Measurements from ENCODE around the gene RAB33B.

- TF ChIP-seq CTCF (IDR thresholded peaks at IDR 0.05) (no peak), EP300 (IDR thresholded peaks at IDR 0.05) (no peak)
These were observed 18.9 kb downstream of the RAB33B start for GRCh38 chr4:139472852-139473251.
